Right atrium auricular region (tissue), 2 donors: ENCODE results near the gene WDFY2. TPM values are rescaled to one million over a fixed set of nuclear protein-coding genes. Genes with fewer than 3 reads are reported as not detected.

Experiments used
- DNase-seq: peaks from one replicate; pipeline ENCODE4 v3.0.0-alpha.2; 2019; ENCODE audit warnings: low spot score
- H3K27ac ChIP-seq, 2 donors: fragments of 200-600 bp; sonication (generic); 1 replicate in 1 of 2; 2 replicates in 1 of 2; pipeline ENCODE4 v1.5.1; 2016 to 2019
- H3K27me3 ChIP-seq, 2 donors: fragments of 200-600 bp; sonication (generic); one replicate each; pipeline versions ENCODE4 v1.5.1 to v1.6.0; 2017 to 2019
- H3K36me3 ChIP-seq: fragments of 200-600 bp; sonication (generic); one replicate; pipeline ENCODE4 v1.5.1; 2016
- H3K4me1 ChIP-seq, 2 donors: fragments of 200-600 bp; sonication (generic); one replicate each; pipeline versions ENCODE4 v1.5.1 to v1.6.0; 2017 to 2019
- H3K4me3 ChIP-seq, 2 donors: fragments of 200-600 bp; sonication (generic); 1 replicate in 1 of 2; 2 replicates in 1 of 2; pipeline ENCODE4 v1.5.1; 2017 to 2019; ENCODE audit warnings: mild to moderate bottlenecking in 1 of 2, moderate library complexity in 1 of 2
- H3K9me3 ChIP-seq, 2 donors: fragments of 200-600 bp; sonication (generic); one replicate each; pipeline ENCODE4 v1.5.1; 2019
- total RNA-seq, 2 donors: library from RNA; depleted of rRNA; stranded (reverse); fragments of >200 nt; gene quantifications; one replicate each; pipeline ENCODE4 v1.1.0, GENCODE V29; 2016
- TF ChIP-seq, protein P1 (sequence below), 2 donors: fragments of 200-600 bp; sonication (generic); IDR thresholded peaks; one replicate each; pipeline ENCODE4 v1.5.1; 2019; ENCODE audit warnings: antibody characterized with exemption in 2 of 2

WDFY2 gene
- total RNA-seq, 2 donors from 2014 or later: 2.3 to 3.8 TPM

- Histone ChIP-seq H3K4me1 (no peaks in the 10 kb centered on the region), H3K27me3 (no peaks in the 10 kb centered on the region), H3K27ac (no peak overlapping the region), H3K9me3 (no peaks in the 10 kb centered on the region), H3K36me3 (no peaks in the 10 kb centered on the region), H3K4me3 (no peak overlapping the region)
- TF ChIP-seq, protein P1, sequence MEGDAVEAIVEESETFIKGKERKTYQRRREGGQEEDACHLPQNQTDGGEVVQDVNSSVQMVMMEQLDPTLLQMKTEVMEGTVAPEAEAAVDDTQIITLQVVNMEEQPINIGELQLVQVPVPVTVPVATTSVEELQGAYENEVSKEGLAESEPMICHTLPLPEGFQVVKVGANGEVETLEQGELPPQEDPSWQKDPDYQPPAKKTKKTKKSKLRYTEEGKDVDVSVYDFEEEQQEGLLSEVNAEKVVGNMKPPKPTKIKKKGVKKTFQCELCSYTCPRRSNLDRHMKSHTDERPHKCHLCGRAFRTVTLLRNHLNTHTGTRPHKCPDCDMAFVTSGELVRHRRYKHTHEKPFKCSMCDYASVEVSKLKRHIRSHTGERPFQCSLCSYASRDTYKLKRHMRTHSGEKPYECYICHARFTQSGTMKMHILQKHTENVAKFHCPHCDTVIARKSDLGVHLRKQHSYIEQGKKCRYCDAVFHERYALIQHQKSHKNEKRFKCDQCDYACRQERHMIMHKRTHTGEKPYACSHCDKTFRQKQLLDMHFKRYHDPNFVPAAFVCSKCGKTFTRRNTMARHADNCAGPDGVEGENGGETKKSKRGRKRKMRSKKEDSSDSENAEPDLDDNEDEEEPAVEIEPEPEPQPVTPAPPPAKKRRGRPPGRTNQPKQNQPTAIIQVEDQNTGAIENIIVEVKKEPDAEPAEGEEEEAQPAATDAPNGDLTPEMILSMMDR (IDR thresholded peaks at IDR 0.05): no peak
- DNase-seq: no peak
These were observed 95.4 kb downstream of the WDFY2 start for GRCh38 chr13:51679616-51680015.

DNA sequence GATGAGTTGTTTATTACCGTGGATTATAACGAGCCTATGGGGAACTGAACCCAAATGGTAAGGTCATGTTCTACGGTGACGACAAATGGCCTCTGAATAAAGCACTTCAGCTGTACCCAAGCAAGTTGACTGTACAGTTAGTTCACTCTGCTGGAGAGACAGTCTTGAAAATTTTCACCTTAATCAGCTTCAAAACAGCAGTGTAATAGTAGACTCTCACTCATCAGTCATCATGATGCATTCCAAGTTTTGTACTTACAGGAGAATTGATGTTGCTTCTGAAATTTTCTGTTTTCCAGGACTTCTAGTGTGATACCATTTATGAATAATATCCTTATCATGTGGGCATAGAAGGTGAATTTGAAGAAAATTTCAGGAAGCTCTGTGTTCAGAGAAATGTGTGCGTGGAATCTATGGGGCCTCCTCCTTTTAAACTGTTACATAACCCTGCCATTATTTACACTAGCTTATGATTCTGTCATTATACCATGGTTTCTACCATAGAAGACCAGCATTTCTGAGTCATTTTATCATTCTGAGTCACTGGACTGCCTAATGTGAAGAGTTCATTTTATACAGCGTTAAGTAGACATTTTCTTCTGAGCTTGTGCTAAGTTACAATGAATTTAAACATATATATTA lies 96.9 kb downstream of the WDFY2 start:
- H3K27ac ChIP-seq: no peak overlapping the region
- TF ChIP-seq, protein P1 (IDR thresholded peaks at IDR 0.05): no peak

DNA sequence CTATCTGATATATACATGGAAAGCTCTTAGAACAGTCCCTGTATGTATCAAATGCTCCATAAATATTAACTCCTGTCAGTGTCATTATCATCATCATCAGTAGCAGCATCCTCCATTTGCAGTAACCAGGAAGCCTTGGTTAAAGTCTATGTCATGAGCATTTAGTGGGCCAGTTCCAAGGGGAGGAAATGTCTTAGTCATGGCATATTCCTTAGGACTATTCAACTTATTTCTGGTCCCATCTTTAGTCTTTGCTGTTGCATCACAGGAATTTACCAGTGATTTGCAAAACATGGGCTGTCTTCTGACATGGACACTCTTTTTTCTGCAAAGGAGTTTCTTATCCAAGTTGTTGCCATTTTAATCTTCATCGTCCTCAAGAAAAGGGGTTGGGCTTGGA lies 98.4 kb downstream of the WDFY2 start:
- DNase-seq: no peak
- Histone ChIP-seq H3K9me3 (no peaks in the 10 kb centered on the region), H3K27me3 (no peaks in the 10 kb centered on the region), H3K4me1 (no peaks in the 10 kb centered on the region), H3K36me3 (no peaks in the 10 kb centered on the region), H3K4me3 (no peak overlapping the region), H3K27ac (no peak overlapping the region)
- TF ChIP-seq, protein P1 (IDR thresholded peaks at IDR 0.05): no peak

More for the DNA sequence above, 96.9 kb downstream of the WDFY2 start:
- no peaks in the 10 kb centered on the region for H3K4me1 ChIP-seq
- no peaks in the 10 kb centered on the region for H3K27me3 ChIP-seq
- DNase-seq: no peak
- H3K36me3 ChIP-seq: no peaks in the 10 kb centered on the region
- no peaks in the 10 kb centered on the region for H3K9me3 ChIP-seq
- H3K4me3 ChIP-seq: no peak overlapping the region

DNA sequence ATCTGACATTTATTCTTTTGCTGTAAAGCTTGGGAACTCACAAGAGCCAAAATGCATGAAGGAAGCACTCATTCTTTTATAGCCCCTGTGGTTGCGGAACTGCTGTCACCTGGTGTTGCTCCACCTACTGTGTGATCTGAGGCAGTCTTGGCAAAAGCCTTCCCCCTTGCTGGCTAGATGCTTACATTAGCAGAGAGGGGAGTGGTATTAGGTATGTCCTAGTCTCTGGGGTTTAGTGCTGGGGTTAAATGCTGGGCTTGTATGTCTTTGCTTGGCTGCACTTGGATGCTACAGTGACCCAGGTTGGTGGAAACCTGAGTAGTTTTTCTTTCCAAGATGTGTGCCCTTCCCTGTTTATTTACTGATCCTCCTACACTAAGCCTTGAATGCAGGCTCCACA lies 99.3 kb downstream of the WDFY2 start:
- no peaks in the 10 kb centered on the region for H3K36me3 ChIP-seq
- no peak for DNase-seq
- H3K9me3 ChIP-seq: no peaks in the 10 kb centered on the region
- no peaks in the 10 kb centered on the region for H3K4me1 ChIP-seq
- no peak overlapping the region for H3K27ac ChIP-seq
- H3K27me3 ChIP-seq: no peaks in the 10 kb centered on the region
- H3K4me3 ChIP-seq: no peak overlapping the region
- TF ChIP-seq, protein P1 (IDR thresholded peaks at IDR 0.05): no peak

- Histone ChIP-seq H3K27ac (no peak overlapping the region), H3K36me3 (no peaks in the 10 kb centered on the region), H3K4me1 (no peaks in the 10 kb centered on the region), H3K4me3 (no peak overlapping the region), H3K9me3 (no peaks in the 10 kb centered on the region), H3K27me3 (no peaks in the 10 kb centered on the region)
- no peak for DNase-seq
- TF ChIP-seq, protein P1 (IDR thresholded peaks at IDR 0.05): no peak
These were observed 99.8 kb downstream of the WDFY2 start for GRCh38 chr13:51684076-51684475.
